ENCODE measurements around the gene IFIT3. TPM values are rescaled to one million over a fixed set of nuclear protein-coding genes. Genes with fewer than 3 reads are reported as not detected.

IFIT3 gene
- total RNA-seq, 1 experiment from 2014 or later: 0.55 TPM

DNA sequence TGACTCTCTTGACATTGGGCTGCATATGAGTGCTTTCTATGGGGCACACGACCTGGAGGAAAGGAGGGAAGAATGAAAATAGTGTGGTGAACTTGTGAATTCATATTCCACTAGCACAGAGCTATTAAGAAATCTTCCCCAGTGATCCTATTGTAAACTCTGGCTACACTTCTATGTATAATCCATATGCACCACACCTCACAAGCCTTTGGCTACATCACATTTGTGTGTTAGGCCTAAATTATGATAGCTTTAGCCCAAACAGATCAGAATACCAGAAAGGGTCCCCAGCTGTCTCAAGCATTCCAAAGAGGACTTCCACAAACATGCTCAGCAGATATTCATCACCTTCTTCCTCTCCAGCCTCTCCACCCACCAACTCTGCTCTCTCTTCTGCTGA lies 40.3 kb downstream of the IFIT3 start:
- Histone ChIP-seq H3K79me2 (ENCODE audit: insufficient read depth, low read length) (no peaks in the 10 kb centered on the region), H3K27me3 (ENCODE audit: insufficient read depth, low read length) (no peaks in the 10 kb centered on the region), H4K91ac (ENCODE audit: insufficient read length, low read depth, low read length) (no peak overlapping the region), H3K4me2 (ENCODE audit: insufficient read depth, insufficient read length, low read length) (no peak overlapping the region), H3K14ac (ENCODE audit: insufficient read depth, low read length) (no peak overlapping the region), H3K18ac (ENCODE audit: insufficient read length, low read depth, low read length) (no peak overlapping the region), H3T11ph (ENCODE audit: low read length) (no peak overlapping the region), H3K23me2 (ENCODE audit: insufficient read length, low read depth, low read length, poor library complexity, severe bottlenecking) (no peaks in the 10 kb centered on the region), H2BK5ac (ENCODE audit: insufficient read length, low read length) (no peak overlapping the region), H4K5ac (ENCODE audit: insufficient read length, low read depth, low read length) (no peak overlapping the region), H2BK12ac (ENCODE audit: insufficient read length, low read depth, low read length) (no peak overlapping the region), H3K56ac (ENCODE audit: insufficient read length, low read depth, low read length) (no peak overlapping the region), H3K23ac (ENCODE audit: insufficient read length, low read depth, low read length) (no peak overlapping the region), H2AK5ac (ENCODE audit: insufficient read length, low read length) (no peak overlapping the region), H4K8ac (replicated peaks; ENCODE audit: insufficient read length, low read depth, low read length) (no peak overlapping the region), H2BK20ac (ENCODE audit: low read depth, low read length, poor library complexity, severe bottlenecking) (no peak overlapping the region), H3K79me1 (ENCODE audit: insufficient read depth, low read depth, low read length, poor library complexity, severe bottlenecking) (no peaks in the 10 kb centered on the region), H3K4ac (ENCODE audit: low read depth, low read length) (no peak overlapping the region), H4K20me1 (ENCODE audit: control insufficient read depth, insufficient read depth, insufficient read length) (no peaks in the 10 kb centered on the region), H3K9ac (ENCODE audit: extremely low read depth, insufficient read length, low read length) (no peak overlapping the region), H3K4me1 (ENCODE audit: insufficient read depth, low read length) (no peaks in the 10 kb centered on the region; the same call in 1 of the 2 replicates), H2BK120ac (ENCODE audit: low read depth, low read length, poor library complexity, severe bottlenecking) (no peak overlapping the region), H3K27ac (ENCODE audit: insufficient read length, low read depth, low read length) (no peak overlapping the region), H3K9me3 (ENCODE audit: control insufficient read depth, low read depth, low read length) (no peaks in the 10 kb centered on the region), H2AFZ (ENCODE audit: low read length) (no peak overlapping the region), H2BK15ac (ENCODE audit: low read depth, low read length) (no peak overlapping the region)
- Mint-ChIP-seq H3K9me3 (peaks cover 2% of the 10 kb centered on the region in 2 experiments; a peak in 2 of 5 replicates), H3K4me3 (no peak overlapping the region), H3K4me1 (peaks cover 9% of the 10 kb centered on the region in 2 experiments), H3K27ac (no peak overlapping the region), H3K27me3 (ENCODE audit: low read depth) (no peaks in the 10 kb centered on the region; the same call in 1 of the 2 replicates), H3K36me3 (ENCODE audit: insufficient read depth in 1 of 3, low read depth in 3 of 3) (peaks cover 0 to 2% (median 2%) of the 10 kb centered on the region in 3 experiments; a peak in 2 of 7 replicates)
- DNase-seq: no peak
- no CpG with 5 or more reads among the region's 1 CpG for WGBS (ENCODE audit: extremely low coverage, insufficient read length, low lambda C conversion rate)
- TF ChIP-seq, protein P1, sequence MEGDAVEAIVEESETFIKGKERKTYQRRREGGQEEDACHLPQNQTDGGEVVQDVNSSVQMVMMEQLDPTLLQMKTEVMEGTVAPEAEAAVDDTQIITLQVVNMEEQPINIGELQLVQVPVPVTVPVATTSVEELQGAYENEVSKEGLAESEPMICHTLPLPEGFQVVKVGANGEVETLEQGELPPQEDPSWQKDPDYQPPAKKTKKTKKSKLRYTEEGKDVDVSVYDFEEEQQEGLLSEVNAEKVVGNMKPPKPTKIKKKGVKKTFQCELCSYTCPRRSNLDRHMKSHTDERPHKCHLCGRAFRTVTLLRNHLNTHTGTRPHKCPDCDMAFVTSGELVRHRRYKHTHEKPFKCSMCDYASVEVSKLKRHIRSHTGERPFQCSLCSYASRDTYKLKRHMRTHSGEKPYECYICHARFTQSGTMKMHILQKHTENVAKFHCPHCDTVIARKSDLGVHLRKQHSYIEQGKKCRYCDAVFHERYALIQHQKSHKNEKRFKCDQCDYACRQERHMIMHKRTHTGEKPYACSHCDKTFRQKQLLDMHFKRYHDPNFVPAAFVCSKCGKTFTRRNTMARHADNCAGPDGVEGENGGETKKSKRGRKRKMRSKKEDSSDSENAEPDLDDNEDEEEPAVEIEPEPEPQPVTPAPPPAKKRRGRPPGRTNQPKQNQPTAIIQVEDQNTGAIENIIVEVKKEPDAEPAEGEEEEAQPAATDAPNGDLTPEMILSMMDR (conservative IDR thresholded peaks at IDR 0.05): no peak

All from H9 (cell line).